ENCODE data around the gene SCUBE3.

The SCUBE3 gene

GRCh38 chr6:35295036-35295435 lies 81.3 kb downstream of the SCUBE3 start:
- DNase-seq (ENCODE audit: extremely low spot score, insufficient read length, low read depth) (no peak), FAIRE-seq (no peak)

DNA sequence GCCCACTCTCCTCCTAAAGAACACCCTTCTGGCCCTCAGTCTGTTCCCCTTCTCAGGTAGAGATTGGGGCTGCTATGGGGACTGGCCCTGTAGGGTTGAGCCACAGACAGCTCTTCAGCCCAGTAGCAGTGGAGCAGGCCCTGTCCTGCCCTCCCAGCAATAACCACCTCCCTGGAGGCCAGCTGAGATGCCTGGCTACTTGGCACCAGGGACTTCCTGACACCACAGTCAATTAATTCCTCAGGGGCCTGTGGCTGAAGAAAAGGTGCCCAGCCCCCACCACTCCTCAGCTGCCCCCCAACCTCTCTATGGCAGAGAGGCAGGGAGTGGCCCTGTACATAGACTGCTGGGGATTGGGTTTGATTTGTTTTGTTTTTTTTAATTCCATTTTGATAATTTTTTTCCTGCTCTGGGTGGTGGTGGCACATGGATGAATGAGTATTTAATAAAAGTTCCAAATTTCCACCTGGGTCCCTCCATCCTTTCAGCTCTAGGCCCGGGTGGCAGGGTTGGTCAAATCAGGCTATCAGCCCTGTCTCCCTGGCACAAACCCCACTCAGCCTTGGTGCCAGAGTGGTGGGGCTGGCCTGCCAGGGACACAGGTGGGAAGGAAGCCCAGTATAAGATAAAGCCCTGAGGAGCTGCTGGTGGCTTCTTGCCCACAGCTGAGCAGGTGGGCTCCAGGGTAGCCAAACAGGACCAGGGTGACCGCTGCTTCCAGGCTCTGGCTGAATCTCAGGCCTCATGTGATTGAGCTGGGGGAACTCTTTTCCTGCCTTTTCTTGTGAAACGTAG lies 82.0 kb downstream of the SCUBE3 start:
- DNase-seq (ENCODE audit: extremely low spot score, insufficient read length, low read depth) (no peak), FAIRE-seq (no peak)

- FAIRE-seq (no peak), DNase-seq (ENCODE audit: extremely low spot score, insufficient read length, low read depth) (no peak)
These were observed 83.3 kb downstream of the SCUBE3 start for GRCh38 chr6:35296931-35297600.

- DNase-seq (ENCODE audit: extremely low spot score, insufficient read length, low read depth): peak; percentile 83
- peak; percentile 95 for FAIRE-seq
These were observed 84.1 kb downstream of the SCUBE3 start, which contains the start of gene DEF6 for GRCh38 chr6:35297601-35298481. Gene DEF6 (plus strand): TSS chr6:35297818. CDS start chr6:35297857, 39 bp downstream.

DNA sequence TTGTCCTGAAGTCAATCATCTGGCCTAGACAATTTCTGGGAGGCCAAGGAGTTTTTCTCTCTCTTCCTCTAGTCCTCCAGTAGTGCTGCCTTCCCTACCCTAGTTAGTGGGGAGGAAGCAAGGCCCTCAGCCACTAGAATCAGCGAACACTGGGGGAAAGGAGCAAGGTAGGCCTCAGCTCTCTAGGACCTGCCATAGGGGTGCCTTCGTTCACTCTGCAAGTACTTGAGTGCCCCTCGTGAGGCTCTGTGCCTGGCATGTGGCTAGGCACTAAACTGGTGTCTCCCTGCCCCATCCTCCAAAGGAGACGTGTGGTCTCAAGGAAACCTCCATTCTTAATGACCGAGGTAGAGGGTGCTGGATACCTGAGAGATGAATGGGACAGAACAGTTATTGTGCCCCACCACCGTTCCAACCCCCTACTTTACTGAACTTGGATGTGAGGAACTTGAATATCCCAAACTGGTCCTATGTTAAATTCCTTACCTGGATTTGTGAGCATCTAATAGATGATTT lies 84.9 kb downstream of the SCUBE3 start:
- DNase-seq (ENCODE audit: extremely low spot score, insufficient read length, low read depth) (no peak), FAIRE-seq (no peak)

DNA sequence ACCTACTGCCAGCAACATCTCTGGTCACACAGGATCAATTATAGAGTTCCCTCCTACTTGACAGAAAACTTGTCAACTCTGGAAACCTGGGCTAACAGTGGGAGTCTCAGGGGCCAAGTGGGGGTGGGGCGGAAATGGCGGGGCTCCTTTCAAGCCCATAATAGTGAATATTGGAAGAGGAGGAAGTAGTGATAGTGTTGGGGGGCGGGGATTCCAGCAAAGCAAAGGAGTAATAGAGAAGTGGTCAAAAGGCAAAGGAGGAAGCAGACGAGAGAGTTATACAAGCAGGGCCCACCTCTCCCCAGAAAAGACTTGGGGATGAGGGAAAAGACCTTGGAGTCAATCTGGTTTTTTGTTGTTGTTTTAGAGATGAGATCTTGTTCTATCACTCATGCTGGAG lies 85.9 kb downstream of the SCUBE3 start:
- FAIRE-seq: peak; percentile 48
- DNase-seq (ENCODE audit: extremely low spot score, insufficient read length, low read depth): no peak

DNA sequence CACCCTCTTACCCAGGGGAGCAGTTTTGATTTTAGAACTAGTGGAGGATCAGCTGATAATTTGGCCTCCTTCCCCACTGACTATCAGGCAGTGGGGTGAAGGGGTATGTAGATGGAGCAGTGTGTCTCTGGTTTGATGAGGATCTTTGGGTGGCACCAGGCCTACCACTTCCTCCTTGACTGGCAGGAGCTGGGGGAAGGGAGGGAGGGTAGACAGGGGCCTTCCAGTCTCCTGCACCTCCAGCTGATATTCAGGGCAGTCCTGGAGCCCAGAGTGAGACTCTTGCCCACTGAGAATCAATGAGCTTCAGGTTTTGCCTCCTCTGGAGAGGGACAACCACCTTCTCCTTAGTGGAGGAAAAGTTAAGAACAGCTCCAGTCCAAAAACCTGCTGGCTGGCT lies 87.1 kb downstream of the SCUBE3 start:
- DNase-seq (ENCODE audit: extremely low spot score, insufficient read length, low read depth) (no peak), FAIRE-seq (no peak)
